Measurements from ENCODE around the gene PDILT.
"Not testable (repeated sequence)": the region's sequence is repeated elsewhere in the genome, so short reads cannot be mapped to it uniquely, and the experiment has no call there.

GRCh38 chr16:20423772-20424128, 19.2 kb upstream of the PDILT start:
- TF ChIP-seq, protein P1, sequence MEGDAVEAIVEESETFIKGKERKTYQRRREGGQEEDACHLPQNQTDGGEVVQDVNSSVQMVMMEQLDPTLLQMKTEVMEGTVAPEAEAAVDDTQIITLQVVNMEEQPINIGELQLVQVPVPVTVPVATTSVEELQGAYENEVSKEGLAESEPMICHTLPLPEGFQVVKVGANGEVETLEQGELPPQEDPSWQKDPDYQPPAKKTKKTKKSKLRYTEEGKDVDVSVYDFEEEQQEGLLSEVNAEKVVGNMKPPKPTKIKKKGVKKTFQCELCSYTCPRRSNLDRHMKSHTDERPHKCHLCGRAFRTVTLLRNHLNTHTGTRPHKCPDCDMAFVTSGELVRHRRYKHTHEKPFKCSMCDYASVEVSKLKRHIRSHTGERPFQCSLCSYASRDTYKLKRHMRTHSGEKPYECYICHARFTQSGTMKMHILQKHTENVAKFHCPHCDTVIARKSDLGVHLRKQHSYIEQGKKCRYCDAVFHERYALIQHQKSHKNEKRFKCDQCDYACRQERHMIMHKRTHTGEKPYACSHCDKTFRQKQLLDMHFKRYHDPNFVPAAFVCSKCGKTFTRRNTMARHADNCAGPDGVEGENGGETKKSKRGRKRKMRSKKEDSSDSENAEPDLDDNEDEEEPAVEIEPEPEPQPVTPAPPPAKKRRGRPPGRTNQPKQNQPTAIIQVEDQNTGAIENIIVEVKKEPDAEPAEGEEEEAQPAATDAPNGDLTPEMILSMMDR (IDR thresholded peaks at IDR 0.05; ENCODE audit: insufficient read depth, low read length, poor library complexity, severe bottlenecking): not testable (repeated sequence)
- not testable (repeated sequence) for TF ChIP-seq EZH2phosphoT487 (conservative IDR thresholded peaks at IDR 0.05; ENCODE audit: low read length)

Measured in SU-DHL-6 (cell line).